HG03457 (cell line): ENCODE measurements around the gene ARGLU1.

Source experiments
- ATAC-seq: cut with Tn5 transposase; IDR thresholded peaks from one replicate; pipeline ENCODE4 v1.9.1; 2021; ENCODE audit warnings: moderate number of reproducible peaks; ENCODE audit not compliant: unreplicated experiment

ARGLU1 gene

DNA sequence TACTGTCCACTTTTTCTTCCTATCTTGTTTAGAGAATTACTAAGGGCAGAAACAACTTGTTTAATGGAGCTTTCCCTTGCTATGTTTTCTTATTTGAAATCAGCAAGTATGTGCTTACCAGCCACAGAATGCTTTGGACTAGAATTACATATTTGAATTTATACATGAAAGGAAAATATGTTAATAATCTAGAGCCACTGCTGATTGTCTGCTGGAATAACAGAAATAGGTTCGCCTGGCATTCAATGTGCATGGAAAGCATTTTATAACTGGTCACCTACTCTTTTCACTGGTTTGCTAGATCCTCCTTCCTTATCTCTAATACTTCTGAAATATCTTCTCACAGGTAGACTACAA is 40.5 kb downstream of the ARGLU1 start:
- ATAC-seq: no peak

DNA sequence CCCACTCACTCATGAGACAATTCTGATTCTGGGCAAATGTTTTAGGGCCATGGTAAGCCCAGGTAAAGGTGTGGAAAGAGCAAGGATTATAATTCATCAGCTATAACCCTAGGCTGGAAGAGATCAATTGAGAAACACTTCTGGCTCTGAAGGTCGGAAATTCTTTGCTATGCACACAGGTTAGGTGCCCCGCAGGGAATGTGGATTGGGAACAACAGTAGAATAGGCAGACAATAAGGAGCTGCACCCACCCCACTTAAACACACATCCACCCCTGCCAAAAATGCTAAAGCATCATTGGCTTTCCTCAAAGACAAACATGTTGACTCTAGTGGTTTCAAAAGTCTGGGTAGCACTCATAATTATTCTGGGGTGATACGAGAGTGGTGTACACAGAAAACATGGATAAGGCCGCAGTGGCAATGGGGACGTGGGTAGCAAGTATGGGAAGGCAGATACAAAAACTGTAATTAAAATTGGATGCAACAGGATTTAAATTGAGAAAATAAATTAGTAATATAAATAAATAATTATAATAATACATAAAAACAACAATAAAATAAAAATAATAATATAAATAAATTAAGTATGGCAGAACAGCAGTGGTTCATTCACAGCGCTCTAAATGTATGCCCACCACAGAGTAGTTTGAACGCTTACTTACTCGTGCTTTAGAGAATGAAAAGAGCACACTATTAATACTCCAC is 41.0 kb downstream of the ARGLU1 start:
- no peak for ATAC-seq

DNA sequence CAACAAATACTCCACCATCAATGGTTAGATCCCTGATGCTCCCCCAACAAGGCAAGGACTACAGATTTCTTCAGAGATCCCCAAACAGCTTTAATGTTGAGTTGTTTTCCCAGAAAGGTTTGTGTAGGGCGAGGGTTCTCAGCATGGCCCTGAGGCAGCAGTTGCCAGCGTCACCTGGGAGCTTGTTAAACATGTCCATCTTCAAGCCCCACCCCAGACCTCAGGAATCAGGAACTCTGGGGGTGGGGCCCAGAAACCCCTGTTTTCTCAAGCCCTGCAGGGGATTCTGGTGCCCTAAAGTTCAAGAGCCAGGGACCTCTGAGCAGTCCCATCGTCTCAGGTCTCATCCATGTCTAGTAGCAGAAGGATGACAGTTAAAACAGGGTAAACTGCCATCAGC is 42.1 kb downstream of the ARGLU1 start:
- ATAC-seq: no peak

DNA sequence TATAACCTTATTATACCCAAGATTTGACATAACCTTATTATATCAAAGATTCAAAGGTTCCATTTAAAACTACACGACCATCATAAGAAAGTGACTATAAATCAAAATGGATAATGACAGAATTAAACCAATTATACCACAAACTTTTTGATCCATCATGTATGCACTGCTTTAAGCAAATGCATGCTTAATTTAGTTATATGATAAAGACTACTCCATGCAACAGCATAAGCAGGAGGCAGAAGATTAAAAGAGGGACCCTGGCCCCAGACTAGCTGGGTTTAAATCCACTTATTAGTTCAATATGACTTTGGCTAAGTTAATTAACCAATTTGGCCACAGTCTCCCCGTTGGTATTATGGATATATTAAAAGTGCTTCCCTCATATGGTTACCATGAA is 43.8 kb downstream of the ARGLU1 start:
- no peak for ATAC-seq

DNA sequence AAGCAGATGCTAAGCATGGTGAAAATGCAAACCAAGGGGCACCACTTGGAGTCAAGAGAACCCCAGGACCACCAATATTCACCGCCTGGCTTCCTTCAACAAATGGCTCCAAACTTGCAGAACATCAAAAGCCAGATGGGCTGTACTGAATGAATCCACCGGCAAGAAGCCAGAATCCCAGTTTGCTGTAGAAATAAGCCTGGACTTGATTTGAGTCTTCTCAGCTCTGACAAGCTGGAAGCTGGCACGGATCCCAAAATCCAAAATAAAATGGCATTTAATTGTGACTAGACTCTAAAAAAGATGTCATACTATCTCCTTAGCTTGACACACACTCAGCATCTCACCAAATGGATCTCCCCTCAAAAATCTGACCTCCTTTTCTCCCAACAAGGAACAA is 44.4 kb downstream of the ARGLU1 start:
- no peak for ATAC-seq

DNA sequence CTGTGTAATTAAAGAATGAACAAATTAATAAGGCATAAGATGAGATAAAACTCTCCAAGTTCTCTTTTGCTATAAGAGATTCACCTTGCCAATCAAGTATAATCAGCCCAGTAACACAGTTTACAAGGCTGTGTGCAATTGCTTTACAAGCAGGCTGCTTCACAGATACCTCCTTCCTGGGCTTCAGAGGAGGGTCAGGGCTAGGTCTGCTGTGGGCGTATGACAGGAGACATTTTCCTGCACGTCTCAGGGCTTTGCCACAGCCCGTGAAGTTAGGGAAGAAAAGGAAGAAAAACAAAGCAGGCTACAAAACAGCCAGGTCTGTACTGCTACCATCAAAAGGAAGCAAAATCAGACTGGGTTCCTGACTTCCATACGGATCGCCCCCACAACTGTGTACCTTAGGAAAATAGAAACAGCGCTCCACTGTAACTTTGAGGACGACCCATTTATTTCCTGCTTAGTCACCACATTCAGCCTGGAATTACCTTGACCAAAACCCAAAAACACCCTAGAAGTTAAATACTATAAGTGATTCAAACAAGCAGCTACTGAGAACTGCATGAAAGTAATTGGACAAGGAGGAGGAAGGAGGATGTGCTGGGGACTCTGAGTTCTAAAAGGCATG is 44.9 kb downstream of the ARGLU1 start:
- ATAC-seq: no peak

DNA sequence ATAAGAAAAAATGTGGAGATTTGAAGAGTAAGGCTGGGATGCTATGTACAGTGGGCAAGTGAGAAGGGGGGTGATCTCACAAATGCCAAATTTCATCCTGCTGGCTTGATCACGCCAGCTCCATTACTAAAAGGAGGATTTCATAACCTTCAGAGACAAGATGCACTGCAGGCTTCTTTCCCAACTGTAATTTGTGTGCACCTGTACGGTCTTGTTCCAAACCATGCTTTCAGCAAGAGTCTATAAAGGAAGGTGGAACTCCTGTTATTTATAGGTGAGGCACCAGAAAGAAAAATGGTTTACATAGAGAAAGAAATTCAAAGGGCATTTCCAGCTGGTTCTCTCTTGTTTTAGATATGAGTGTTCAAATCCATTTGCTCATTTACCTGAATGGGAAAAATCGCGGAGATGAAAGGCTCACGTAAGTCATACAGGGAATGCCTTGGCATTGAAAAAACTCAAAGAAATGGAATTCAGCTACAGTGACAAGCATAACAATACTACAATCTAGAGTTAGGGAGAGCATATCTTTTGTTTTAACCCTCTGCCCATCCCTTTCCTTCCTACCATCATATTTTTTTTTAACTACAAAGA is 45.7 kb downstream of the ARGLU1 start:
- ATAC-seq: no peak

DNA sequence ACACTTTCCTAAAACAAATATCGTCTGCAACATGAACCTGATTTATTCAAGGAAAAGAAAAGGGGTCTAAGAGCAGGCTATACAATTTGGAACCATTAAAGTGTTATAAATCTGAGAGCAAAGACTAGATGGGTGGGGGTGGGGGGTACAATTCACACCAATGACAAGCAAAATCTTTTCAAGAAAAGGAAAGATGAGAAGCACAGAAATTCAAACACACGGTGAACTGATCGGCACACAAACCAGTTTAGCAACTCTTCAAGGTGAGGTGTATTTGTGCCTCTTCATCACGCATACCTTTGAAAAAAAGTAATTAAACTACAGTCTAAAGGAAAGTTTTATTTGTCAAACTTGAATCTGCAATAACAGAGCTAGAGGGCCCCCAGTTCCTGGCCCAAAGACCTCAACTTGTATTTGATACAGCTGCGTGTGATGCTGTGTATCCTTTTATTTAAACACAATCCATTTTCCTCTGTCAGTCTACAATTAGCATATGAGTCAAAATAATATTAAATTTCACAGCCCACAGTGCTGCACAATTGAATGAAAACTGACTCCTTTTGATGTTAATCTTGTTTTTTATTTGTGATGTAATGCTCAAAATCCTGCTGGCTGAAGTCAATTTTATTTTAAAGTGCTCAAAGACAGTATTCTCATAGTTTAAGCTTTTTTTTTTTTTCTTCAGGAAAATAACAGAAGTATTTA is 46.7 kb downstream of the ARGLU1 start:
- no peak for ATAC-seq

DNA sequence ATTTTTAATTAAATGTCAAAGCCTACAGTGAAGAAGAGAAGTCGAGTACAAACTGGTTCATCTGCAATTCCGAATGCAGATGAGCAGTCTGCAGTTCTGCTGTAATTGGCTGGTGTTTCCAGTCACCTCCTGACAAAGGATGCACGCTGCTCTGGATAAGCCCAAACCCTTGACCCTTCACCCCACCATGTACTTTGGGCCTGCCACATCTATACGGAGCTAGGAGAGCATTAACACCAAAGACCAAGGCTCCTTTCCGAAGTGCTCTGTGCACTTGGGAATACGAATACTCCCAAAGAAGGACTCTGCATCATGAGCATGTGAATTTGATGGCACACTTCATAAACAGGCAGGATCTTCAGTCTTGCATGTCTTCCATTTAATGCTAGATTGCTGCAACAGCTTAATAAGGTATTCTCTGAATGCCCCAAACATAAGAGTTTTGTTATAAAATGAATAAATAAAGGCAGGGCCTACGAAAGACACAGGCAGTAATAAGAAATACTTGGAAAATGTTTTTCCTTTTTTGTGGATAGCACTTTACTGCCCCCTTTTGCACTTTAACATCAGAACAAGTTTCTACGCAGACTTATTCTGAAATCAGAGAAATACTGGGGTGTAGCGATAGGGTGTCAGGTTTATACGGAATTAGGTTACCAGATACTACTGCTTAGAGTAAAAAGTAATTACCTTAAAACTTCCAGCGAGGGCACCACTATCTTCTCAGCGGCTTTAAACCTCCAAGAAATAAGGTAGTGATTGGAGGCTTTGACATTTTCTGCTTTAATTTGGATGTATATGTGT is 47.5 kb downstream of the ARGLU1 start:
- no peak for ATAC-seq

DNA sequence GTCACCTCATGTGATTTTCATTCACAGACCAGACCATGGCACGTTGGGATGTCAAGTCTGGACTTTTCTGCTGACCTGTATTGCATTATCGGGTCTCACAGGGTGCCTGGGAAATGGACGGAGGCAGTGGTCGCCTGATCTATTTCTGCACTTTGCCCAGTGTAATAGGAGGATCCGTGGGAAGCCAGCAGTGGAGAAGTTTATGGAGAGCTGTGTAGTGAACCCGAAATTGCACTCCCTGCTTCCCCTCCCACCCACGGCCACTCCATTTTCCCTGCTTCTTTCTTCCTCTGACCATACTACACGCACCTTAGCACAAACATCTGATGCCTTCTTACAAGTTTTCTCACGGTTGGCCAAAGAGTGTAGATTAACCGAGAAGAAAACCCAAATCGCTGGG is 49.4 kb downstream of the ARGLU1 start:
- no peak for ATAC-seq

DNA sequence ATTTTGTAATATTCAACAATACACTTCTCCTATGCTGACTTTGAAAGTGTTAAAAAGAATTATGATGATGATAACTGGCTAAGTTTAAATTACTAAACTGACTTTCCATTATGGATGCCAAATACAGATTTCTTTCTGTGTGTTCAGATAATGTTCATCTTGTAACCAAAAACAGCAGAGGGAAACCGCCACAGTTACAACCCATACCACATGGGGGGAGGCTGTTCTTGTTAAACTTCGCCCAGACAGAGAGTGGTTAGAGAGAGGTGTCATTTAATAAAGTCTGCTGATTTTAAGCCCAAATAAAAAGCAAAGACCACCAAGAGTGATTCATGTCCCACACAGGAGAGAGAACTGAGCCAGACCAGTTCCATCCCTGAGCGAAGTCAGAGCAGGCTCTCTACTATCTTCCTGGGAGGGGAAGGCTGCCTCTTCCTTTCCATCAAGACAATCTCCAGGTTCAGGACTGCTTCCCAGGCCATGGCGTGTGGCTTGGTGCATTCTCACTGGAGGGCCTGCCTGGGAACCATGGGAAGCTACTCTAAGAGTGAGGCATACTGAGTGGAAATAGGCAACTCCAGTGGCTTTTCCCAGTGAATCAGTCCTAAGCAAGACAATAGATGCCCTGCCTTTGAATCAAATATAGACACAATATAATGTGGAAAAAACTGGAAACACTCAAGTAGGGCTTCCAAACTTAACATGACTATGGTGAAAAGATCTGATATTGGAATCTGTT is 50.7 kb downstream of the ARGLU1 start:
- no peak for ATAC-seq

DNA sequence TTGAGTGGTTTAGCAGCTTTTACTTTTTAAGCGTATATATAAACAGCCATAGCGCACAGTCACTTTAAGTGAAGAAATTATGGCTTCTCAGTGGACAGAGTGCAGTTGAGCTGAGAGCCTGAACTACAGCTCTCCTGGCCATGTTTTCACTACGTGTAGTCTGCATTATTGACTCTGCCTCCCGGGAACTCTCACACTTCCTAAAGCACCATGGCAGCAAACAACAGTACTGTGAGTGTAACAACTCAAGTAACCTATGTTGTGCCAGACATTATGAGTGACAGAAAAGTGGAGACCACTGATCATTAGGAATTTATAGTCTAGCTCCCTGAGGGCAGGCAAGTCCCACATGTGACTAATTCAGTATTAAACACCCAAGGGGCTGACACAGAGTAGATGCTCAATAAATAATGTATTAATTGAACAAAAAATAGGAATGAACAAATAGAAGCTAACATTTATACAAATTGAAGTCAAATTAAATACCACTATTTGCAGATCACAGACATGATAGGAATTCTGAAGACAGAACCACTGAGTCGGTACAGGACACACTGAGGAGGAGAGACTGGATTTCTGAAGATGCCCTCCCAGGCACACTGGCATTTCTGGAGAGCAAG is 52.2 kb downstream of the ARGLU1 start:
- no peak for ATAC-seq

DNA sequence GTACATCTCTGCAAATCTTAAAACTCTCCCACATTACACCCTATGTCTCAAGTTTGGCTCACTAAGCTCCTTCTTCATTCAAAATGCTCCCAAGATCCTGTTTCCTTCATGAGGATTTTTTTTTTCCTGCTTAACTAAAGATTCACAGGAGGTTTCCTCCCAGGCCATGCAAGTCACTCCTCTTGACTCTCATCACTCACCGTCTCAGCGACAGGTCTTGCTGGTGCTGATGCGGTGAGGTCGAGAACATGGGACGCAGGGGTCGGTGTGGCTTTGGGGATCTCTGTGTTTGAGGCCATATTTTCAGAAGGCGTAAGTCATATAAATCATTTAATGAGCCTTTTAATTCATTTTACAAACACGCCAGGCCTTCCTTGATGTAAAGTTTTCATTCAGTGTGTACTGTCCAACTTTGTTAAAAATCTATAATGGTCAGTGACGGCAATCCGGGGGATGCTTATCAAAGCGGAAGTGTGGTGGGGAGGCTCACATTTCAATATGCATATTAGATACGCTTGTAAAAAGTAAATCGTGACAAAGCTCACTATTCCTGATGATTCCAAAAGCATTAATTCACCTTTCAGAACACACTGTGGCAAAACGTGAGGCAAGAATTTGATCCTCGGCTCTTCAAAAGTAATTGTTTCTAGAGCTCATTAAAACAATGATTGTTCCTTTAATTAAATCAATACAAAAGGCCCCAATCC is 52.9 kb downstream of the ARGLU1 start:
- ATAC-seq: no peak

DNA sequence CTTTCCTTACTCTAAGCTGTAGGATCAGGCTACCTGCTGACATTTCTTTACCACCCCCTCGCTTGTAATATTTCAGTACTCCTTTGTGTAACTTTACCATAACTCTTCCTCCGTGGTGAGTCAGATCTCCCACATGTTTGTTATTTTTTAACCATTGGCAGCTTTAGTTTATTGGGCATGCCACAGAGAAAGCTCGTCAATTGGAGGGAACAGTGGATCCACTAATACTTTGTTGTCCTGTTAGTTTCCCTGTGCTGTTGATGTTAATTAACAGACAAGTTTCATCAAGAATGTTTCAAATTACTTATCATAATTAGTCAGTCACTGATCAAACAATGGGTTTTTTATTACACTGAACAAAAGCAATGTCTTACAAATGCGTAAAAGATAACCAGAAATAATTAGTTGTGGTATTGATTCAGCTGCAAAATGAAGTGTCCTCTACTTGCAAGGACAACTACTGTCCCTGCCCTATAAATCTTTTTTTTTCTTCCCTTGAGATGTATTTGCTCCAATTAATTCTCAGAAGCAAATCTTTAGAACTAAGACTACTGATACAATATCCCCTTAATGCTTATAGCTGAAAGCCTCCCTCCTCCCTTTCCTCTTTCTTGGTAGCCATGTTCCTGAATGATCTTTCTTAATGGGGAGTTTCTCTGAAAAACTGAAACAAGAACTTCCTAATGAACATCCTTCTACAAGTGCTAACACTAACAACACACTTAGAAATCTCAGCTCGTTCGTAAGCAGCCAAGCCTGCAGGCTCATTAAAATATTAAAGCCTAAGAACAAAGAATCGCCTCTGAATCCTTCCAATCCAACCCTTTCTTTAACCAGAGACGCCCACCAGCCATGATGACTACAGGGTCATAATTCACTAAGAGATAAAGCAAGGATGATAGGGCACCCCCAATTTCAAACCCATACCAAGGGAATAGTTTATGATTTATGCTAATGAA is 54.6 kb downstream of the ARGLU1 start:
- ATAC-seq: no peak

DNA sequence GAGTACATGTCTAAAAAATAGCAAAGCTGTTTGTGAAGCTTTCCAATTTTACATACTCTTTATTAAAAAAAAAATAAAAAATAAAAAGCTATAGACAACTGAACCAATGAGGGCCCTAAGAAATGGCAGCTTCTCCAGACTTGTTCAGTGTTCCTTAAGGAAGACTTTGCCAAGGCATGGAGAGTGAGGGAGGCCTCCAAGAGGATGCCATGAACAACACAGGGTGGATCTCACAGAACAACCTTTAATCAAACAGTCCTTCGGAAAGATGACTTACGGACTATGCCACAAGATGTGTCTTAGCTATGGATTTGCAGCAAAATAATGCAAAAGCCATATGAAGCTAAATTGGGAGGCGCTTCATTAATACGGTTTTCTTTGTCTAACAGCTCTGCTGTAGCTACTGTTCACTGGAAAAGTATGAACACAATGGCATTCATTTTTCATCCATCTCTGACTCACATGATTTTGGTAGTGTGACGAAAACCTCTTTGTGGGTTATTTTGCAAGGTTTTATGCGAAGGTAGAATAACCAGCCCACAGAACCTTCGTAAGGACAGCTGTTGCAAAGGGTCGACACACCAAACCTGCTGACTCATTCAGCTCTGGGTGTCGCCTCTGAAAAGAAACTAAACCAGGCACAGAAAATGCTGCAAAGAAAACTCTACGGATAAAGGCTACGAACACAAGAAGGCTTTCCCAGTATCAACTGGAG is 60.2 kb downstream of the ARGLU1 start:
- no peak for ATAC-seq

DNA sequence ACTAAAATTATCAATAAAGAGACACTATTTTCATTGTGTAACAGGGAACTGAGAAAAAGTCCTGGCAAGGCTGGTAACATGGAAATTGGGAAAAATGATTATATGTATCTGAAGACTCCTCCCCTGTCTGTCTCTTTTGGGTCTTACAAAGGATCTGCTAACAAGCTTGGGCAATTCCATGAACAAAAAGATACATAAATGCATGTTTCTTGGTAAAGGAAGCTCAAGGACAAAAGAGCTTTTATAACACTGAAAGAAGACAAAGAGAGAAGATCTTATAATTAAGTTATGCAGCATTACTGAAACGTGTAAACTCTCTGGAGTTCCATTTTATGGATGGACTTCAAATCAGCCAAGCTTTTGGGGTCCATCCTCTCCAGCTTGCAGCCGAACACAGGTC is 61.7 kb downstream of the ARGLU1 start:
- ATAC-seq: no peak

DNA sequence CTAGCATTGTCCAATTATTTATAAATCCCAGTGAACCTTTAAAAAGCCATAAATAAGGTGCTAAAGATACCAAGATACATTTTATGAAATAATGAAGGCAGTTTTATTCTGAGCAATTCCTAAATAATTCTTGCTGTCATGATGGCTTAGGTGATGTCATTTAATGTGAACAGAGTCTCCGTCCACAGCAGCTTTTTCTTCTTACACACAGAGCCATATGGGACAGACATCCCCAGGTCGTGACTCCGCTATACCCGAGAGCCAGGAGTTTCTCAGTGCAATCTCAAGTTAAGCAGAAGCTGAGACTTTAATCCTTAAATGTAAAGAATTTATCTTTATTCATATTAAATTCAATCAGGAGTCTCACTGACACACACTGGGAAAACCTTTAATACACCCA is 62.2 kb downstream of the ARGLU1 start:
- ATAC-seq: no peak

DNA sequence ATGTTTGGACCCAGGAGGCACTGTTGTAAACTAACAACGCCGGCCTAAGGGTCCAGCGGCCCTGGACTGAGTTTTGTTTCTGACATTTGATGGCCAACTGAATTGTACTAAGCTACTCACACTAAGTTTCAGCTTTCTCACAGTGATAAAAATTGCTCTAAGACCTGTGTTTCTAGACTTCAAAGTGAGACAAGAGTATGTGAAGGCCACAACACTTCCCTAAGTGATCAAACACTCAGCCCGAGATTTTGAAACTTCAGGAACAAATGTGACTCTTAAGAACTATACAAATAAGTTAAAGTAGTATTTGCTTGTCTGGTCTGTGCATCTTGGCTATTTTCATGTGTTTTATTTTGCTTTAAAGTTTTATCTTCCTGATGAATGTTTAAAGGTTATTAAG is 62.6 kb downstream of the ARGLU1 start:
- ATAC-seq: no peak
